GM12875 (cell line): Measurements from ENCODE around the gene AP2A2.
"Not testable (repeated sequence)": the region's sequence is repeated elsewhere in the genome, so short reads cannot be mapped to it uniquely, and the experiment has no call there.

Experiments
- H3K4me3 ChIP-seq: one replicate; pipeline ENCODE4 v1.5.1; 2011; ENCODE audit warnings: low read depth, low read length, control low read depth
- TF ChIP-seq, protein P1 (sequence below): IDR thresholded peaks from 2 replicates; pipeline ENCODE4 v1.5.1; 2011; ENCODE audit warnings: low read depth, mild to moderate bottlenecking, control low read depth, inconsistent platforms, low read length, moderate library complexity, borderline replicate concordance; ENCODE audit not compliant: insufficient read depth

Gene AP2A2

DNA sequence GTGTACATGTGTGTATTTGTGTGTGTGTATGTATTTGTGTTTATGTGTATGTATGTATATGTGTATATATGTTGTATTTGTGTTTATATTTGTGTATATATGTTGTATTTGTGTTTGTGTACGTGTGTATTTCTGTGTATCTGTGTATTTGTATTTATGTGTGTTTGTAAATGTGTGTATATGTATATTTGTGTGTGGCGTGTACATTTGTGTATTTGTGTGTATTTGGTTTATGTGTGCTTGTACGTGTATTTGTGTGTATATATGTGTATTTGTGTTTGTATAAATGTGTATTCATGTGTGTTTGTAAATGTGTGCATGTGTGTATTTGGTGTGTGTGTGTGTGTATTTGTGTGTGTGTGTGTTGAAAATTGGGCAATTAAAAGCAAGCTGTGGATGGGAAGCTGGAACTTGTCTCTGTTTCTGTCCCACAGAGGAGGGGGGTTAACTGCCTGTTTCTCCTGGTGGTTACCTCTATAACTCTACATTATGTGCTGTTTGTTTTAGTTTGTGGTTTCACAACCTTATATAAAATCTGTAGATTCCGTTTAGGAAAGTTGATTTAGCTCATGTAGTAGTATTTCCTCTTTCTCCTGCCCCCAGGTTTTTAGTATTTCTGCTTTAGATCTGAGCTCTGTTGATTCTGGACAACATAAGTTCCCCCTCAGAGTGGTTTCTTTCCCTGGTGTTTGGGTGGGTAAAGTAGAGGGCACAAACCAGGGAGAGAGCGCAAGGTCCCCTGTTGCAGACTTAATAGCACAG, 28.9 kb downstream of the AP2A2 start:
- TF ChIP-seq, protein P1, sequence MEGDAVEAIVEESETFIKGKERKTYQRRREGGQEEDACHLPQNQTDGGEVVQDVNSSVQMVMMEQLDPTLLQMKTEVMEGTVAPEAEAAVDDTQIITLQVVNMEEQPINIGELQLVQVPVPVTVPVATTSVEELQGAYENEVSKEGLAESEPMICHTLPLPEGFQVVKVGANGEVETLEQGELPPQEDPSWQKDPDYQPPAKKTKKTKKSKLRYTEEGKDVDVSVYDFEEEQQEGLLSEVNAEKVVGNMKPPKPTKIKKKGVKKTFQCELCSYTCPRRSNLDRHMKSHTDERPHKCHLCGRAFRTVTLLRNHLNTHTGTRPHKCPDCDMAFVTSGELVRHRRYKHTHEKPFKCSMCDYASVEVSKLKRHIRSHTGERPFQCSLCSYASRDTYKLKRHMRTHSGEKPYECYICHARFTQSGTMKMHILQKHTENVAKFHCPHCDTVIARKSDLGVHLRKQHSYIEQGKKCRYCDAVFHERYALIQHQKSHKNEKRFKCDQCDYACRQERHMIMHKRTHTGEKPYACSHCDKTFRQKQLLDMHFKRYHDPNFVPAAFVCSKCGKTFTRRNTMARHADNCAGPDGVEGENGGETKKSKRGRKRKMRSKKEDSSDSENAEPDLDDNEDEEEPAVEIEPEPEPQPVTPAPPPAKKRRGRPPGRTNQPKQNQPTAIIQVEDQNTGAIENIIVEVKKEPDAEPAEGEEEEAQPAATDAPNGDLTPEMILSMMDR, result no peak
- H3K4me3 ChIP-seq, result no peak overlapping the region

DNA sequence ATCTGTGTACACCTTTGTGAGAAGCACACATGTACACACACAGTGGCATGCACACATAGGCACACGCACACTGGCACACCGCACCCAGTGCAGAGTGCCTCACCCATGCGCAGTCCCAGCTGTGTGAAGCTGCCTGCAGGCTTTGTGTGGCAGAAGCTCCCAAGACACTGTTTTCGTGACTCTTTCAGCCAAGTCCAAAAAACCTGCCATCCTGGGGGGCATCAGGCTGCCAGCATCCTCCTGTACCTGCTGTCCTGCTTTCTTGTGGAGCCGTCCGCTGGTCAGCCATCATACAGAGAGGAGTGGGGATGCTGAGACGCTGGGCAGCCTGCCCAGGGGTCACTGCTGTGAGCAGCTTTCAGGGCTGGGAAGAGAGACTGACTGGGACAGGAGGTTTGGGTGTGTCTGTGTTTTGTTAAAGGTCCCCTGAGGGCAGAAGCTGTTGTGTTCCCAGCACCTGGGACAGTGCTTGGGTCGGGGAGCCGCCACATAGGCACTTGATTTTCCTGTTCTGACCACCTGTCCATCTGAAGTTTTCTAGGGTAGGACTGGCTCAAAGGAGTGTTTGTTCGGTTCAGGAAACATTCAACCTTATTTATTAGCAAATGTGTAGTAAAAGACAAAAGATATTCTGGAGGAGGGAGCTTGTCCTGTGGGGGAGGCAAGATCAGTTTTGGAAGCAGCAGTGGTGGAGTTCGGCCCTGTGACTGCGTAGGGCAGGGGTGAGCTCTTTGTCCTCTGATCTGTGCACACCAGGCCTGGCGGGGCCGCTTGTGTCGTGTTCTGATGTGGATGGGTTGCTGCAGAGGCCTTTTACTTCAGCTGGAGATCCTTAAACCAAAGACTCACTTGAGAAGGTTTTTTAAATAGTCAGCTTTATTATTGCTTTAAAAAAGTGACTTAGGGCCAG, 29.7 kb downstream of the AP2A2 start:
- H3K4me3 ChIP-seq, result no peak overlapping the region
- TF ChIP-seq, protein P1, result no peak

GRCh38 chr11:957212-957920, 31.7 kb downstream of the AP2A2 start:
- TF ChIP-seq, protein P1, result no peak
- H3K4me3 ChIP-seq, result no peak overlapping the region

- TF ChIP-seq, protein P1, result no peak
Measured at GRCh38 chr11:958101-958500, 32.4 kb downstream of the AP2A2 start.

GRCh38 chr11:959027-959426, 33.4 kb downstream of the AP2A2 start:
- no peak overlapping the region for H3K4me3 ChIP-seq
- TF ChIP-seq, protein P1, result no peak

More at GRCh38 chr11:958101-958500, 32.4 kb downstream of the AP2A2 start:
- no peak overlapping the region for H3K4me3 ChIP-seq

- TF ChIP-seq, protein P1, result no peak
- no peak overlapping the region for H3K4me3 ChIP-seq
Measured at GRCh38 chr11:959608-960007, 33.9 kb downstream of the AP2A2 start.

DNA sequence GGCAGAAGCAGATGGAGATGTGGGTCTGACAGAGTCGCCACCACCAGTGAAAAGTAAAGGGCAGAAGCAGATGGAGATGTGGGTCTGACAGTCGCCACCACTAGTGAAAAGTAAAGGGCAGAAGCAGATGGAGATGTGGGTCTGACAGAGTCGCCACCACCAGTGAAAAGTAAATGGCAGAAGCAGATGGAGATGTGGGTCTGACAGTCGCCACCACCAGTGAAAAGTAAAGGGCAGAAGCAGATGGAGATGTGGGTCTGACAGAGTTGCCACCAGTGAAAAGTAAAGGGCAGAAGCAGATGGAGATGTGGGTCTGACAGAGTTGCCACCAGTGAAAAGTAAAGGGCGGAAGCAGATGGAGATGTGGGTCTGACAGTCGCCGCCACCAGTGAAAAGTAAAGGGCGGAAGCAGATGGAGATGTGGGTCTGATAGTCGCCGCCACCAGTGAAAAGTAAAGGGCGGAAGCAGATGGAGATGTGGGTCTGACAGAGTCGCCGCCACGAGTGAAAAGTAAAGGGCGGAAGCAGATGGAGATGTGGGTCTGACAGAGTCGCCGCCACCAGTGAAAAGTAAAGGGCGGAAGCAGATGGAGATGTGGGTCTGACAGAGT, 35.7 kb downstream of the AP2A2 start:
- not testable (repeated sequence) for H3K4me3 ChIP-seq
